BE2C (cell line): Measurements from ENCODE around the gene MMP24OS.

Experiments used
- DNase-seq: peaks from one replicate; pipeline ENCODE4 v3.0.0-alpha.2; 2020
- H3K27me3 ChIP-seq: fragments of 250-450 bp; sonication (Bioruptor Pico); 2 replicates; pipeline ENCODE4 v1.5.1; 2020; ENCODE audit warnings: mild to moderate bottlenecking
- H3K36me3 ChIP-seq: fragments of 250-450 bp; sonication (Bioruptor Pico); 2 replicates; pipeline ENCODE4 v1.5.1; 2020; ENCODE audit warnings: mild to moderate bottlenecking
- H3K4me1 ChIP-seq: fragments of 250-450 bp; sonication (Bioruptor Pico); 2 replicates; pipeline ENCODE4 v1.5.1; 2020
- H3K4me3 ChIP-seq: 2 replicates; pipeline ENCODE4 v1.5.1; 2011; ENCODE audit warnings: low read depth, low read length
- H3K9me3 ChIP-seq: fragments of 250-450 bp; sonication (Bioruptor Pico); 2 replicates; pipeline ENCODE4 v1.5.1; 2020
- CTCF ChIP-seq: IDR thresholded peaks from 2 replicates; pipeline ENCODE4 v1.5.1; 2012; ENCODE audit warnings: mild to moderate bottlenecking, low read depth, low read length

Gene MMP24OS

DNA sequence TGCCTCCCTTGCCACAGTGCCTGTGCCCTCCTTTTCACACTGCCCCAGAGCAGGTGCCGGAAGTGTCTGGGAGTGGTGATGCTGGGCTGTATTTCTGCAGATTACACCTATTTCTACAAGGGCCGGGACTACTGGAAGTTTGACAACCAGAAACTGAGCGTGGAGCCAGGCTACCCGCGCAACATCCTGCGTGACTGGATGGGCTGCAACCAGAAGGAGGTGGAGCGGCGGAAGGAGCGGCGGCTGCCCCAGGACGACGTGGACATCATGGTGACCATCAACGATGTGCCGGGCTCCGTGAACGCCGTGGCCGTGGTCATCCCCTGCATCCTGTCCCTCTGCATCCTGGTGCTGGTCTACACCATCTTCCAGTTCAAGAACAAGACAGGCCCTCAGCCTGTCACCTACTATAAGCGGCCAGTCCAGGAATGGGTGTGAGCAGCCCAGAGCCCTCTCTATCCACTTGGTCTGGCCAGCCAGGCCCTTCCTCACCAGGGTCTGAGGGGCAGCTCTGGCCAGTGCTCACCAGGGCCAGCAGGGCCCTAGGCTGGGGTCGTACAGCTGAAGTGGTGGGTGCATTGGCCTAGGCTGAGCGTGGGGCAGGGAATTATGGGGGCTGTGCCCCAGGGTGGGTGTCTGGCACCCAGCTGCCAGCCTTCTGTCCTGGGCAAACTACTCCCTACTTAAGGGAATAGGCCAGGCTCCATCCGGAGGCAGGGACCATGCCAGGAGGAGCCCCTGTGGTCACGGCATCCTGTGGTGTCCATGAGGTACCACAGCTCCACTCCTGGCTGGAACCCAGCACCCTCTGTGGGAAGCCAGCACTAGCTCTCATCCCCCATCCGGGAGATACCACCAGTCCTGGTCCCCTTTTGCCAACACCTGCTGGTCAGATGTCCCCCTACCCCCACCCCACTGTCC, 3.5 kb downstream of the MMP24OS start:
- peaks cover 13% of the 10 kb centered on the region for H3K36me3 ChIP-seq
- H3K4me3 ChIP-seq: no peak overlapping the region
- no peaks in the 10 kb centered on the region for H3K27me3 ChIP-seq
- no peaks in the 10 kb centered on the region for H3K9me3 ChIP-seq
- DNase-seq: no peak
- H3K4me1 ChIP-seq: no peaks in the 10 kb centered on the region
- no peak for TF ChIP-seq CTCF

DNA sequence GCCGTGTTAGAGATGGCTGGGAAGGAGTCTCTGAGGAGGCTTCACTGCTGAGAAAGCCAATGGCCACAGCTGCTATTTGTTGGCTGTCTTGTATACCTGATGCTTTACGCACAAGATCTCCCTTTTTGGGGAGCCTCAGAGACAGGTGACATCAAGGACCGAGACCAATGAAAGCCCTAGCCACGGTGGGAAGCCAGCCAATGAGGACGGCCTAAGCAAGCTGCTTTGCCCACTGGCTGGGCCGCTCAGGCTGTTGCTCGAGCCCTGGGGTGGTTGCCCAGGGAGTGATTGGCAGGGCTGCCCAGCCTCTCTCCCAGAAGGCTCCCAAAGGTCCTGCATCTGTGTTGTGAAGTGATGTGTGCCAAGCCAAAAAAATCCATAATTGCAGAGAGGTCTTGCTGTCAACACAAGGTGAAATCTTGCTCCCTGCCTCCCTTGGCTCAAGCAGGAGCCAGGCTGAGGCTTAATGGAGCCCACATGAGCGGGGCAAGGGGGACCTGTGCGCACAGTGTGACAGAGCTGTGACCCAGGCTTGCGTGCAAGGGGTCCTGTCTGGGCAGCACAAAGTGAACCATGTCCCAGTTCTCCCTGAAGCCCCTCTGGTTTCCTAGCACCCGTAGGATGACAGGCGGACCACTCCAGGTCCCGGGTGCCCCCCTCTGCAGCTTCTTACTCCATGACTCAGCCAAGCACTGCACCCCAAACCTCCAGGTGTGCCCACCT, 4.3 kb downstream of the MMP24OS start:
- Histone ChIP-seq H3K9me3 (no peaks in the 10 kb centered on the region), H3K36me3 (peaks cover 5% of the 10 kb centered on the region), H3K4me3 (no peak overlapping the region), H3K4me1 (no peaks in the 10 kb centered on the region), H3K27me3 (no peaks in the 10 kb centered on the region)
- no peak for DNase-seq
- TF ChIP-seq CTCF: no peak

GRCh38 chr20:35271904-35272303, 6.0 kb downstream of the MMP24OS start:
- Histone ChIP-seq H3K9me3 (no peaks in the 10 kb centered on the region), H3K27me3 (no peaks in the 10 kb centered on the region), H3K4me3 (no peak overlapping the region), H3K36me3 (no peaks in the 10 kb centered on the region), H3K4me1 (no peaks in the 10 kb centered on the region)
- no peak for DNase-seq
- no peak for TF ChIP-seq CTCF

DNA sequence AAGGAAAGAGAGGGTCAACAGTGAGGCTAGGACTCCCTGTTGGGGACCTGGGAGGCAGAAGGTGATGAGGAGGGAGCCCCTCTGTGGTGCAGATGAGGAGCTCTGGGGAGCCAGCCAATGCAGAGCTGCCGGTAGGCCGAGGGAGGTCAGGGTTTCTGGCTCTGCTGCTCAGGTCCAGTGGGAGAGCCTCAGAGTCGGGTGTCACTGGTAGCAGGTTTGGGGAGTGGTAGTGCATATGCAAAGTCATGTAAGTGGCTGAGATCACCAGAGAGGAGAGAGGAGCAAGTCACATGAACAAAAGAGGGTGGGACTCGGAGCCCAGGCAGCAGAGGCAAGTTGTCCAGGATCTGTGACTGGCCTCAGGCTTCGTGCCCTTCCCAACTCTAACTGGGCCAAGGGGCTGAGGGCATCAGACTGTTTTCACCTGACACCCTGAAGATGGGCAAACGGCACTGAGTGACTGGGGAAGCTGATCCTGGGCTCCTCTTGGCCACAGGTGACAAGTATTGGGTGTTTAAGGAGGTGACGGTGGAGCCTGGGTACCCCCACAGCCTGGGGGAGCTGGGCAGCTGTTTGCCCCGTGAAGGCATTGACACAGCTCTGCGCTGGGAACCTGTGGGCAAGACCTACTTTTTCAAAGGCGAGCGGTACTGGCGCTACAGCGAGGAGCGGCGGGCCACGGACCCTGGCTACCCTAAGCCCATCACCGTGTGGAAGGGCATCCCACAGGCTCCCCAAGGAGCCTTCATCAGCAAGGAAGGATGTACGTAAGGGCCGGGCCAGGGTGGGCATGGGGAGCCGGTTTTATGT, 6.6 kb downstream of the MMP24OS start:
- no peaks in the 10 kb centered on the region for H3K9me3 ChIP-seq
- DNase-seq: no peak
- H3K4me1 ChIP-seq: no peaks in the 10 kb centered on the region
- H3K36me3 ChIP-seq: no peaks in the 10 kb centered on the region
- no peak overlapping the region for H3K4me3 ChIP-seq
- H3K27me3 ChIP-seq: no peaks in the 10 kb centered on the region
- TF ChIP-seq CTCF: no peak

DNA sequence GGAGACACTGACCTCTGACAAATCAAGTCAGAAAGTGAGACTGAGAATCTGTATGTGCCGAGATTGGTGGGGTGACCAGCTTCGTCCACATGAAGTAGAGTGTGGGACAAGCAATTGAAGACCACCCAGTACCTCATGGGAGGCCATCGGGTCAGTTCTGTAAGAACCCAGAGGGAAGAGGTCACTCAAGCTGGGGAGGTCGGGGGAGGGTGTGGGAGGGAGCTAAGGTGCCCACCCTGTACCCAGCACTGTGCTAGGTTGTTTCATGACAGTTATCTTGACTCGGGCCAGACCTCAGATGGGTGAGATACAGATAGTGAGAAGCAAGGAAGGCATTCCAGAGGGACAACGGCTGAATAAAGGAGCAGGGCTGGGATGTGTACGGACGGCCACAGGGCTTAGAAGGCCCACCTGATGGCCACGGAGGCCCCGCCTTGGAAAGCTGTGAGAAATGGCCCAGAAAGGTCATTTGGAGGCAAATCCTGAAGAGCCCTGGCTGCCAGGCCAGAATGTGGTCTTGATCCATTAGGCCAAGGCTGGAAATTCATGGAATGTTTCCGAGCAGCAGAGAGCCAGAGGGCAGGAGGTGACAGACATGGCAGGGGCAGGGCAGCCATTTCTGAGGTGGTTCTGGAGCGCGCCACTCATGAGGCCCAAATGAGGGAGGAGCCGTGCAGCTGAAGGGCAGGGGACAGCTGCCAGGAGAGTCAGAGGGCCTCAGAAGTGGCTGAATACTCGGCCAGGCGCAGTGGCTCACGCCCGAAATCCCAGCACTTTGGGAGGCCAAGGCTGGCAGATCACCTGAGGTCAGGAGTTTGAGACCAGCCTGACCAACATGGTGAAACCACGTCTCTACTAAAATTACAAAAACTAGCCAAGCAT, 7.7 kb downstream of the MMP24OS start:
- no peaks in the 10 kb centered on the region for H3K36me3 ChIP-seq

More for the DNA sequence above, 7.7 kb downstream of the MMP24OS start:
- TF ChIP-seq CTCF: no peak
- H3K9me3 ChIP-seq: no peaks in the 10 kb centered on the region
- DNase-seq: no peak
- H3K4me3 ChIP-seq: no peak overlapping the region
- H3K4me1 ChIP-seq: no peaks in the 10 kb centered on the region
- no peaks in the 10 kb centered on the region for H3K27me3 ChIP-seq
